Fibroblast of upper back skin (primary cell): ENCODE measurements around the gene ZNF862.

Source experiments
- DNase-seq: peaks from one replicate; pipeline ENCODE4 v3.0.0-alpha.2; 2013

Gene ZNF862

GRCh38 chr7:149867762-149868622 lies 29.8 kb downstream of the ZNF862 start:
- no peak for DNase-seq

DNA sequence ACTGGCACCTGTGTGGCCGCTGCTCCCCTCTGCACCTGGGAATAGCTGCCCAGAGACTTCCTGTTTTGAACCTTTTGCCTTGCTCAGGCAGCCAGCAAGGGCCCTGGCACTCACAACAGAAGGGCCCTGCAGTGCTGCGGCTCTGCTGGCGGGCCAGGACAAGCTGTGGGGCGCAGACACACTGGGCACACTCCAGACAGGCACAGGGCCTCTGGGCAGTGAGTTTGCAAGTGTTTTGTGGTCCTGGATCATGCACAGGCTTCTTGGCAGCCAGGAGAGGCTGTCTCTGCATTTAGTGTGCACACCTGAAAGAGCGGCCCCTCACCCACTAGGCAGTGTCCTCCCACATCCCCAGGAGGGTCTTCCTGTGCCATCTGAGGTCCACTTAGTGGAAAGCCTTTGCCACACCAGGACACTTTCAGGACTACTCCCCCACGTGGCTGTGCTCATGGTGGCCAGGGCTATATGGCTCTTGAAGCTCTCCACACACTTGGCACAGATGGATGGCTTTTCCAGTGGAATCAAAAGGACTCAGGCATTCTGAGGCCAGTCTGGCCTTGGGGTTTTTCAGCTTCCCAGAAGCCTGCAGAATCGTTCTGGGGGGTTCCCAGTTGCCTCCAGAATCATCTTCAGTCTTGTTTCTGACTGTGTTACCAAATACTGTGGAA lies 30.6 kb downstream of the ZNF862 start:
- no peak for DNase-seq

- DNase-seq = no peak
Observed at GRCh38 chr7:149869291-149869650, 31.1 kb downstream of the ZNF862 start.

- DNase-seq = no peak
Observed at GRCh38 chr7:149869867-149870266, 31.7 kb downstream of the ZNF862 start.

GRCh38 chr7:149870274-149870673 lies 32.1 kb downstream of the ZNF862 start:
- no peak for DNase-seq

GRCh38 chr7:149870701-149871483 lies 32.7 kb downstream of the ZNF862 start:
- no peak for DNase-seq

GRCh38 chr7:149871576-149871975 lies 33.4 kb downstream of the ZNF862 start:
- no peak for DNase-seq

GRCh38 chr7:149872419-149873073 lies 34.4 kb downstream of the ZNF862 start:
- DNase-seq = peak; percentile 78

GRCh38 chr7:149873074-149873969 lies 35.1 kb downstream of the ZNF862 start, which contains the start of gene ATP6V0E2:
TSS of gene ATP6V0E2 (plus strand) at chr7:149873969. CDS start at chr7:149874066, 97 bp downstream.
- peak; percentile 91 for DNase-seq

DNA sequence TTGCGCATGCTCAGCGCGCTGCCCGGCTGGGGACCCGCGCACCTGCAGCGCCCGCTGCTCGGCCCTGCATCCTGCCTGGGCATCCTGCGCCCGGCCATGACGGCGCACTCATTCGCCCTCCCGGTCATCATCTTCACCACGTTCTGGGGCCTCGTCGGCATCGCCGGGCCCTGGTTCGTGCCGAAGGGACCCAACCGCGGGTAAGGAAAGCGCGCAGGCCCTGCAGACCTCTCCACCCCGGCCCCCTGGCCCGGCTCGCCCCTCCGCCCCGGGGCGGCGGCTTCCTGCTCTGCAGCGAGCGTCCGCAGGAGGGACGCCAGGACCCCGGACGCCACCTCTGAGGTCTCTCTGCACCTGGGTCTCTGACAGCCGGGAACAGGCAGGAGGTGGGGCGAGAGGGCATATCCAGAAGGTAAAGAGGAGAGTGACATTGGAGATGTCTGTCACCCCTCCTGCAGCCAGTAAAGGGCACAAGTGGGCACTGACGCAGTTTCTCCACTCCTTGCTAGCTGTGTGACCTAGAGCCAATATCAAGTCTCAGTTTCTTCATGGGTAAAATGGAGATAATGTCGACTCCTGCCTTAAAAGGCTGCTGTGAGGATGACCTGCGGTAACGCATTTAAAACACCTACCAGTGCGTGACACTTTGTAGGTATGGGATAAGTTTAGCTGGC lies 35.9 kb downstream of the ZNF862 start:
- DNase-seq = no peak

GRCh38 chr7:149874644-149875028 lies 36.5 kb downstream of the ZNF862 start:
- DNase-seq = no peak

DNA sequence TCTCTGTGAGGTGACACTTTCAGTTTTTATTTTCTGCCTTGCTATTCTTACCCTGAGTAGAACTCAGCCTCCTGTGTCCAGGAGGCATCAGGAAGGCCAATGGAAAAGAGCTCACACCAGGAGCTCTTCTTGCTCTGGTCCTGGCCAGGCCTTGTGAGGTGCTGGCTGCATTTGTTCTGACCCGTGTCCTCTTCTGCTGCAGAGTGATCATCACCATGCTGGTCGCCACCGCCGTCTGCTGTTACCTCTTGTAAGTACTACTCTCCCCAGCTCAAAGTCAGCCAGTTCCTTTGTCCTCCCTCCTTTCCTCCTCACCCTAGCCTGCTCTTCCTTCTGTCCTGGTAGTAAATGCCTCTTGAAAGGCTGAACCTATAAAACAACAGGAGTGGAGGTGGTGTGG lies 37.2 kb downstream of the ZNF862 start:
- no peak for DNase-seq

- no peak for DNase-seq
Observed at GRCh38 chr7:149877890-149878522, 39.8 kb downstream of the ZNF862 start.

DNA sequence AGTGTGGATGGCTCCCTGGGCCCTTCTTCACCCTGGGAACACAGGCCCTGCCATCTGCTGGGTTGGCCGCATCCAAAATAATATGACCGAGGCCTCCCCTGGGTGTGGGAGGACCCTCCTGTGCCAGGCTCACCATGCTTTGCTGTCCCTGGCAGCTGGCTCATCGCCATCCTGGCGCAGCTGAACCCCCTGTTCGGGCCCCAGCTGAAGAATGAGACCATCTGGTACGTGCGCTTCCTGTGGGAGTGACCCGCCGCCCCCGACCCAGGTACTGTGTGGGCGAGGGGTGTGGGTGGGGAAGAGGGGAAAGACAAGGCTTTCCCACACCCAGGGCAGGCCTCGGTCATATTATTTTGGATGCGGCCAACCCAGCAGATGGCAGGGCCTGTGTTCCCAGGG lies 40.3 kb downstream of the ZNF862 start:
- DNase-seq = no peak

DNA sequence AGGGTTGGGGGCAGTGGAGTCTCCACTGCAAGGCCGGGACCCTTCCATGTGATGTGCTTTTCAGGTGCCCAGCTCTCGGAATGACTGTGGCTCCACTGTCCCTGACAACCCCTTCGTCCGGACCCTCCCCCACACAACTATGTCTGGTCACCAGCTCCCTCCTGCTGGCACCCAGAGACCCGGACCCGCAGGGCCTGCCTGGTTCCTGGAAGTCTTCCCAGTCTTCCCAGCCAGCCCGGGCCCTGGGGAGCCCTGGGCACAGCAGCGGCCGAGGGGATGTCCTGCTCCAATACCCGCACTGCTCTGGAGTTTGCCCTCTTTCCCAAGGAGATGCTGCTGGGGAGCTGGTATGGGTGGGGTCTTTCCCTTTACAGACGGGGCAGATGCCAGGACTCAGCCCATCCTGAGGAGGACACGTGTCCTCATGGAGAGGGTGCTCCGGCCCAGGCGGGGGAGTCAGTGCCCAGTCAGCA lies 41.1 kb downstream of the ZNF862 start:
- no peak for DNase-seq

- no peak for DNase-seq
Observed at GRCh38 chr7:149879766-149880637, 41.8 kb downstream of the ZNF862 start.

DNA sequence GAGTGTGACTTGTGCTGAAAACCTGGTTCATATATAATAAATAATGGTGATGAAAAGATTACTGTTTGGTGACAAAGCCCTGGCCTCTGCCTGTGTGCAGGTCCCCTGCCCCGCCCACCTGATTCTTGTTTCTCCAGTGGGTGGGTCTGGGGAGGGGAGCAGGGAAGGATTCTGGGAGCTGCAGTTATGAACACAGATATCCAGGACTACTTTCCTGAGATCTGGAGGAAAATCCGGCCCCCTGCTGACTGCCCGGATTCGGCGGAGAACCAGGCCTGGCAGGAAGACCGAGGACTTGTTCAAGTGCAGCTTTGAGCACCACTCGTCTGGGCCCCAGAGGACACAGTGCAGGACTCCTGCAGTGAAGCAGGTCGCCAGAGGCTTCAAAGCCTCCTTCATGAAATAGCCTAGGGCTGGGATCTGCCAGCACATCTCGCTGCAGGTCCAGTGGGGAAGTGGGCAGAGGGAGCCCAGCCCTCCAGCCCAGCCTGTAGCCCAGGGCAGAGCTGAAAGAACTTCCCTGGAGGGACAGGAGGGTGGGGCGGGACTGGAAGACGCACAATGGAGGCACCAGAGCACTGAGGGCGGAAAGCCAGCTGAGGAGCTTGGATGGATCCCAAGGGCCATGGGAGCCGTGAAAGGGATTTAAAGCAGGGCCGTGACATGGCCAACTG lies 42.6 kb downstream of the ZNF862 start:
- DNase-seq = no peak

DNA sequence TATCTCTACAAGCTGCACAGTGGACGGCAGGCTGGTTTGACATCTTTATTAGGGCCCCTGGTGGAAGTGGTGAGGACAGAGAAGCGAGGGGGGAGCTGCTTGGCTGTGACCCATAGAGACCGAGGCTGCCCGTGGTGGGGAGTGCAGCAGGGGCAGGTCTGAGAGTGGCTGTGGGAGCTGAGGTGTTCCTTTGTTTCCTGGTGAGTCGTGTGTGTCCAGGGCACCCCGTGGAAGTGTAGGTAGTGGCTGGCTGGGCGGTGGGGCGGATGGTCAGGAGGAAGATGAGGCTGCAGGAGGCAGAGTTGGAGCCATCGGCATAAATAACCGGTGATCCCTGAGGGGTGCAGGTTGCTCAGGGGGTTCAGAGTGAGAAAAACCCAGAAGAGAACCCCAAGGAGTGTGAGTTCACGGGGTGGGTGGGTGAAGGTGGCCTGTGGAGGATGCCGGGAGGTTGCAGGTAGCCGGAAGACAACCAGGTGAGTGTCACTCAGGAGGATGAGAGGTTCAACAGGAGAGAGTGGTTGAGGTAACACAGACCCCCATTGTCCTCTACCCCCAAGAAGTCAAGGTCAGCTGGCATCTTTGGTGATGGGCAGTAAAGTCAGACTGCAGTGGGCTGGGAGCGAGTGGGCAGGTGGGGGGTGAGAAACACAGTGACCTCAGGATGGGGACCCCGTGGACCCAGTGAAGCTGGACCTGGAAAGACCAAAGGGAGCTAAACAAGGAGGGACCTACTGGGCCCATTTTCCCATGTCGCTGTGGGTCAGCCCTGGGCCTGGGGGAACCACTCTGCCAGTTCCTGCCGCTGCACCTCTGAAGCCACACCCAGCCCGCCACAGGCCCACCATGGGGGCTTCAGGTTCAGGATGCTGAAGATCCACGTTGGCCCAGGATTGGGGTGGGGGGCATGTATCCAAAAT lies 43.4 kb downstream of the ZNF862 start:
- DNase-seq = no peak
